Hepatocyte (in vitro differentiated cells): ENCODE measurements around the gene MME.
"Not testable (repeated sequence)": the region's sequence is repeated elsewhere in the genome, so short reads cannot be mapped to it uniquely, and the experiment has no call there.

Experiments used
- EZH2 ChIP-seq: fragments of 200-600 bp; sonication (generic); IDR thresholded peaks from 2 replicates; pipeline ENCODE4 v1.6.1; 2016; ENCODE audit warnings: antibody characterized with exemption, mild to moderate bottlenecking, borderline replicate concordance
- EZH2phosphoT487 ChIP-seq: fragments of 200-600 bp; sonication (generic); IDR thresholded peaks from one replicate; pipeline ENCODE4 v1.6.1; 2018; ENCODE audit warnings: antibody characterized with exemption, mild to moderate bottlenecking, low read depth, moderate library complexity; ENCODE audit not compliant: unreplicated experiment, severe bottlenecking

GRCh38 chr3:155216007-155216406 is 135.9 kb downstream of the MME start:
- TF ChIP-seq EZH2phosphoT487, EZH2: not testable (repeated sequence)
